GM23338 (cell line): ENCODE data around the gene RPS6KA5.

Source experiments
- CREB1 ChIP-seq: fragments of 250-450 bp; sonication (Bioruptor Pico); IDR thresholded peaks from 2 replicates; pipeline ENCODE4 v1.5.0; 2020; ENCODE audit warnings: low read depth, mild to moderate bottlenecking, moderate library complexity
- EZH2 ChIP-seq: fragments of 200-600 bp; sonication (generic); IDR thresholded peaks from one replicate; pipeline ENCODE4 v1.8.0; 2017; ENCODE audit warnings: antibody characterized with exemption, mild to moderate bottlenecking, low read depth; ENCODE audit not compliant: unreplicated experiment
- EZH2phosphoT487 ChIP-seq: fragments of 200-600 bp; sonication (generic); IDR thresholded peaks from one replicate; pipeline ENCODE4 v1.8.1; 2018; ENCODE audit warnings: antibody characterized with exemption; ENCODE audit not compliant: unreplicated experiment
- JUNB ChIP-seq: IDR thresholded peaks from one replicate; pipeline ENCODE4 v1.6.1; 2016; ENCODE audit warnings: antibody characterized with exemption; ENCODE audit not compliant: unreplicated experiment
- NANOG ChIP-seq: IDR thresholded peaks from 2 replicates; pipeline ENCODE4 v1.6.1; 2016; ENCODE audit warnings: antibody characterized with exemption, borderline replicate concordance
- POLR2AphosphoS5 ChIP-seq: IDR thresholded peaks from 2 replicates; pipeline ENCODE4 v1.6.1; 2016; ENCODE audit warnings: antibody characterized with exemption, low read depth
- STAT1 ChIP-seq: IDR thresholded peaks from one replicate; pipeline ENCODE4 v1.6.1; 2016; ENCODE audit warnings: antibody characterized with exemption; ENCODE audit not compliant: unreplicated experiment
- ZNF331 ChIP-seq: fragments of 250-450 bp; sonication (Bioruptor Pico); IDR thresholded peaks from 2 replicates; pipeline ENCODE4 v1.5.0; 2020; ENCODE audit warnings: low read depth, mild to moderate bottlenecking, moderate library complexity
- TF ChIP-seq, protein P1 (sequence below), 2 experiments: fragments of 200-600 bp in 1 of 2; sonication (generic) in 1 of 2; conservative IDR thresholded peaks; 2 replicates each; pipeline versions ENCODE4 v1.5.1 to v1.6.1; 2016 to 2017; ENCODE audit warnings: antibody characterized with exemption in 2 of 2, low read depth in 2 of 2, mild to moderate bottlenecking in 2 of 2, moderate library complexity in 1 of 2
- TF ChIP-seq, protein P2 (sequence below): IDR thresholded peaks from one replicate; pipeline ENCODE4 v1.6.1; 2018; ENCODE audit warnings: antibody characterized with exemption; ENCODE audit not compliant: unreplicated experiment
- TF ChIP-seq, protein P3 (sequence below): fragments of 250-450 bp; sonication (Bioruptor Pico); IDR thresholded peaks from 2 replicates; pipeline ENCODE4 v1.5.0; 2020; ENCODE audit warnings: mild to moderate bottlenecking, moderate library complexity
- TF ChIP-seq, protein P4 (sequence below): IDR thresholded peaks from 2 replicates; pipeline ENCODE4 v1.6.1; 2016; ENCODE audit warnings: antibody characterized with exemption

- TF ChIP-seq, protein P1, sequence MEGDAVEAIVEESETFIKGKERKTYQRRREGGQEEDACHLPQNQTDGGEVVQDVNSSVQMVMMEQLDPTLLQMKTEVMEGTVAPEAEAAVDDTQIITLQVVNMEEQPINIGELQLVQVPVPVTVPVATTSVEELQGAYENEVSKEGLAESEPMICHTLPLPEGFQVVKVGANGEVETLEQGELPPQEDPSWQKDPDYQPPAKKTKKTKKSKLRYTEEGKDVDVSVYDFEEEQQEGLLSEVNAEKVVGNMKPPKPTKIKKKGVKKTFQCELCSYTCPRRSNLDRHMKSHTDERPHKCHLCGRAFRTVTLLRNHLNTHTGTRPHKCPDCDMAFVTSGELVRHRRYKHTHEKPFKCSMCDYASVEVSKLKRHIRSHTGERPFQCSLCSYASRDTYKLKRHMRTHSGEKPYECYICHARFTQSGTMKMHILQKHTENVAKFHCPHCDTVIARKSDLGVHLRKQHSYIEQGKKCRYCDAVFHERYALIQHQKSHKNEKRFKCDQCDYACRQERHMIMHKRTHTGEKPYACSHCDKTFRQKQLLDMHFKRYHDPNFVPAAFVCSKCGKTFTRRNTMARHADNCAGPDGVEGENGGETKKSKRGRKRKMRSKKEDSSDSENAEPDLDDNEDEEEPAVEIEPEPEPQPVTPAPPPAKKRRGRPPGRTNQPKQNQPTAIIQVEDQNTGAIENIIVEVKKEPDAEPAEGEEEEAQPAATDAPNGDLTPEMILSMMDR (conservative IDR thresholded peaks at IDR 0.05; ENCODE audit: low read depth in 2 of 2): no peak
- TF ChIP-seq EZH2 (no peak), EZH2phosphoT487 (no peak), POLR2AphosphoS5 (no peak), CREB1 (CRISPR knock-in tag) (no peak), JUNB (no peak), NANOG (no peak), STAT1 (no peak), ZNF331 (no peak)
- TF ChIP-seq, protein P2, sequence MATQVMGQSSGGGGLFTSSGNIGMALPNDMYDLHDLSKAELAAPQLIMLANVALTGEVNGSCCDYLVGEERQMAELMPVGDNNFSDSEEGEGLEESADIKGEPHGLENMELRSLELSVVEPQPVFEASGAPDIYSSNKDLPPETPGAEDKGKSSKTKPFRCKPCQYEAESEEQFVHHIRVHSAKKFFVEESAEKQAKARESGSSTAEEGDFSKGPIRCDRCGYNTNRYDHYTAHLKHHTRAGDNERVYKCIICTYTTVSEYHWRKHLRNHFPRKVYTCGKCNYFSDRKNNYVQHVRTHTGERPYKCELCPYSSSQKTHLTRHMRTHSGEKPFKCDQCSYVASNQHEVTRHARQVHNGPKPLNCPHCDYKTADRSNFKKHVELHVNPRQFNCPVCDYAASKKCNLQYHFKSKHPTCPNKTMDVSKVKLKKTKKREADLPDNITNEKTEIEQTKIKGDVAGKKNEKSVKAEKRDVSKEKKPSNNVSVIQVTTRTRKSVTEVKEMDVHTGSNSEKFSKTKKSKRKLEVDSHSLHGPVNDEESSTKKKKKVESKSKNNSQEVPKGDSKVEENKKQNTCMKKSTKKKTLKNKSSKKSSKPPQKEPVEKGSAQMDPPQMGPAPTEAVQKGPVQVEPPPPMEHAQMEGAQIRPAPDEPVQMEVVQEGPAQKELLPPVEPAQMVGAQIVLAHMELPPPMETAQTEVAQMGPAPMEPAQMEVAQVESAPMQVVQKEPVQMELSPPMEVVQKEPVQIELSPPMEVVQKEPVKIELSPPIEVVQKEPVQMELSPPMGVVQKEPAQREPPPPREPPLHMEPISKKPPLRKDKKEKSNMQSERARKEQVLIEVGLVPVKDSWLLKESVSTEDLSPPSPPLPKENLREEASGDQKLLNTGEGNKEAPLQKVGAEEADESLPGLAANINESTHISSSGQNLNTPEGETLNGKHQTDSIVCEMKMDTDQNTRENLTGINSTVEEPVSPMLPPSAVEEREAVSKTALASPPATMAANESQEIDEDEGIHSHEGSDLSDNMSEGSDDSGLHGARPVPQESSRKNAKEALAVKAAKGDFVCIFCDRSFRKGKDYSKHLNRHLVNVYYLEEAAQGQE: no peak
- TF ChIP-seq, protein P3, sequence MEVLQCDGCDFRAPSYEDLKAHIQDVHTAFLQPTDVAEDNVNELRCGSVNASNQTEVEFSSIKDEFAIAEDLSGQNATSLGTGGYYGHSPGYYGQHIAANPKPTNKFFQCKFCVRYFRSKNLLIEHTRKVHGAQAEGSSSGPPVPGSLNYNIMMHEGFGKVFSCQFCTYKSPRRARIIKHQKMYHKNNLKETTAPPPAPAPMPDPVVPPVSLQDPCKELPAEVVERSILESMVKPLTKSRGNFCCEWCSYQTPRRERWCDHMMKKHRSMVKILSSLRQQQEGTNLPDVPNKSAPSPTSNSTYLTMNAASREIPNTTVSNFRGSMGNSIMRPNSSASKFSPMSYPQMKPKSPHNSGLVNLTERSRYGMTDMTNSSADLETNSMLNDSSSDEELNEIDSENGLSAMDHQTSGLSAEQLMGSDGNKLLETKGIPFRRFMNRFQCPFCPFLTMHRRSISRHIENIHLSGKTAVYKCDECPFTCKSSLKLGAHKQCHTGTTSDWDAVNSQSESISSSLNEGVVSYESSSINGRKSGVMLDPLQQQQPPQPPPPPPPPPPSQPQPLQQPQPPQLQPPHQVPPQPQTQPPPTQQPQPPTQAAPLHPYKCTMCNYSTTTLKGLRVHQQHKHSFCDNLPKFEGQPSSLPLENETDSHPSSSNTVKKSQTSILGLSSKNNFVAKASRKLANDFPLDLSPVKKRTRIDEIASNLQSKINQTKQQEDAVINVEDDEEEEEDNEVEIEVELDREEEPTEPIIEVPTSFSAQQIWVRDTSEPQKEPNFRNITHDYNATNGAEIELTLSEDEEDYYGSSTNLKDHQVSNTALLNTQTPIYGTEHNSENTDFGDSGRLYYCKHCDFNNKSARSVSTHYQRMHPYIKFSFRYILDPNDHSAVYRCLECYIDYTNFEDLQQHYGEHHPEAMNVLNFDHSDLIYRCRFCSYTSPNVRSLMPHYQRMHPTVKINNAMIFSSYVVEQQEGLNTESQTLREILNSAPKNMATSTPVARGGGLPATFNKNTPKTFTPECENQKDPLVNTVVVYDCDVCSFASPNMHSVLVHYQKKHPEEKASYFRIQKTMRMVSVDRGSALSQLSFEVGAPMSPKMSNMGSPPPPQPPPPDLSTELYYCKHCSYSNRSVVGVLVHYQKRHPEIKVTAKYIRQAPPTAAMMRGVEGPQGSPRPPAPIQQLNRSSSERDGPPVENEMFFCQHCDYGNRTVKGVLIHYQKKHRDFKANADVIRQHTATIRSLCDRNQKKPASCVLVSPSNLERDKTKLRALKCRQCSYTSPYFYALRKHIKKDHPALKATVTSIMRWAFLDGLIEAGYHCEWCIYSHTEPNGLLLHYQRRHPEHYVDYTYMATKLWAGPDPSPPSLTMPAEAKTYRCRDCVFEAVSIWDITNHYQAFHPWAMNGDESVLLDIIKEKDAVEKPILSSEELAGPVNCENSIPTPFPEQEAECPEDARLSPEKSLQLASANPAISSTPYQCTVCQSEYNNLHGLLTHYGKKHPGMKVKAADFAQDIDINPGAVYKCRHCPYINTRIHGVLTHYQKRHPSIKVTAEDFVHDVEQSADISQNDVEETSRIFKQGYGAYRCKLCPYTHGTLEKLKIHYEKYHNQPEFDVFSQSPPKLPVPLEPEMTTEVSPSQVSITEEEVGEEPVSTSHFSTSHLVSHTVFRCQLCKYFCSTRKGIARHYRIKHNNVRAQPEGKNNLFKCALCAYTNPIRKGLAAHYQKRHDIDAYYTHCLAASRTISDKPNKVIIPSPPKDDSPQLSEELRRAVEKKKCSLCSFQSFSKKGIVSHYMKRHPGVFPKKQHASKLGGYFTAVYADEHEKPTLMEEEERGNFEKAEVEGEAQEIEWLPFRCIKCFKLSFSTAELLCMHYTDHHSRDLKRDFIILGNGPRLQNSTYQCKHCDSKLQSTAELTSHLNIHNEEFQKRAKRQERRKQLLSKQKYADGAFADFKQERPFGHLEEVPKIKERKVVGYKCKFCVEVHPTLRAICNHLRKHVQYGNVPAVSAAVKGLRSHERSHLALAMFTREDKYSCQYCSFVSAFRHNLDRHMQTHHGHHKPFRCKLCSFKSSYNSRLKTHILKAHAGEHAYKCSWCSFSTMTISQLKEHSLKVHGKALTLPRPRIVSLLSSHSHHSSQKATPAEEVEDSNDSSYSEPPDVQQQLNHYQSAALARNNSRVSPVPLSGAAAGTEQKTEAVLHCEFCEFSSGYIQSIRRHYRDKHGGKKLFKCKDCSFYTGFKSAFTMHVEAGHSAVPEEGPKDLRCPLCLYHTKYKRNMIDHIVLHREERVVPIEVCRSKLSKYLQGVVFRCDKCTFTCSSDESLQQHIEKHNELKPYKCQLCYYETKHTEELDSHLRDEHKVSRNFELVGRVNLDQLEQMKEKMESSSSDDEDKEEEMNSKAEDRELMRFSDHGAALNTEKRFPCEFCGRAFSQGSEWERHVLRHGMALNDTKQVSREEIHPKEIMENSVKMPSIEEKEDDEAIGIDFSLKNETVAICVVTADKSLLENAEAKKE (CRISPR knock-in tag): no peak
- TF ChIP-seq, protein P4, sequence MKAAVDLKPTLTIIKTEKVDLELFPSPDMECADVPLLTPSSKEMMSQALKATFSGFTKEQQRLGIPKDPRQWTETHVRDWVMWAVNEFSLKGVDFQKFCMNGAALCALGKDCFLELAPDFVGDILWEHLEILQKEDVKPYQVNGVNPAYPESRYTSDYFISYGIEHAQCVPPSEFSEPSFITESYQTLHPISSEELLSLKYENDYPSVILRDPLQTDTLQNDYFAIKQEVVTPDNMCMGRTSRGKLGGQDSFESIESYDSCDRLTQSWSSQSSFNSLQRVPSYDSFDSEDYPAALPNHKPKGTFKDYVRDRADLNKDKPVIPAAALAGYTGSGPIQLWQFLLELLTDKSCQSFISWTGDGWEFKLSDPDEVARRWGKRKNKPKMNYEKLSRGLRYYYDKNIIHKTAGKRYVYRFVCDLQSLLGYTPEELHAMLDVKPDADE: no peak
Measured at GRCh38 chr14:91078095-91078737, 17.8 kb upstream of the RPS6KA5 start.
